CD8-positive, alpha-beta memory T cell (primary cell): ENCODE measurements around the gene BPI. TPM values are rescaled to one million over a fixed set of nuclear protein-coding genes. Genes with fewer than 3 reads are reported as not detected.
"Not testable (repeated sequence)": the region's sequence is repeated elsewhere in the genome, so short reads cannot be mapped to it uniquely, and the experiment has no call there.

Experiments
- CTCF ChIA-PET: fragments of 350-600 bp; sonication (Branson Sonifier 250); formaldehyde crosslinking; loops from one replicate; lab custom pipeline; 2021; ENCODE audit warnings: antibody characterized with exemption; lab: Charles Lee
- POLR2A ChIA-PET: fragments of 350-600 bp; sonication (Branson Sonifier 250); formaldehyde crosslinking; loops from one replicate; lab custom pipeline; 2021; ENCODE audit warnings: antibody characterized with exemption; lab: Charles Lee
- DNase-seq, 5 donors: peaks; one replicate each; pipeline versions ENCODE4 v3.0.0 to v3.0.0-alpha.2; 2020 to 2022; ENCODE audit warnings: mixed read lengths in 1 of 5
- H3K27ac ChIP-seq: one replicate; pipeline ENCODE4 v1.7.0; 2013; ENCODE audit warnings: low read depth, mild to moderate bottlenecking, low read length, moderate library complexity
- H3K27me3 ChIP-seq: 2 replicates; pipeline ENCODE4 v1.7.0; 2013; ENCODE audit warnings: low read length, mild to moderate bottlenecking; ENCODE audit not compliant: insufficient read depth, poor library complexity, severe bottlenecking
- H3K36me3 ChIP-seq: 2 replicates; pipeline ENCODE4 v1.7.0; 2013; ENCODE audit warnings: mild to moderate bottlenecking, low read length, moderate library complexity; ENCODE audit not compliant: insufficient read depth
- H3K4me1 ChIP-seq: 2 replicates; pipeline ENCODE4 v1.7.0; 2013; ENCODE audit warnings: mild to moderate bottlenecking, low read length, moderate library complexity; ENCODE audit not compliant: insufficient read depth
- H3K4me3 ChIP-seq: 2 replicates; pipeline ENCODE4 v1.7.0; 2013; ENCODE audit warnings: mild to moderate bottlenecking, low read length
- H3K9me3 ChIP-seq: 2 replicates; pipeline ENCODE4 v1.7.0; 2013; ENCODE audit warnings: mild to moderate bottlenecking, low read length
- H3K27ac Mint-ChIP-seq, 8 donors: one replicate each; pipeline ENCODE4 v1.8.0; 2020 to 2021; ENCODE audit warnings: mixed read lengths in 8 of 8, mild to moderate bottlenecking in 6 of 8, inconsistent platforms in 3 of 8, moderate library complexity in 3 of 8
- H3K27me3 Mint-ChIP-seq, 2 donors: one replicate each; pipeline ENCODE4 v1.8.0; 2020 to 2021; ENCODE audit warnings: mixed read lengths in 2 of 2, mild to moderate bottlenecking in 1 of 2, moderate library complexity in 1 of 2
- H3K36me3 Mint-ChIP-seq, 3 donors: one replicate each; pipeline ENCODE4 v1.8.0; 2020 to 2021; ENCODE audit warnings: mixed read lengths in 3 of 3, inconsistent platforms in 1 of 3, mild to moderate bottlenecking in 1 of 3
- H3K4me1 Mint-ChIP-seq, 3 donors: one replicate each; pipeline ENCODE4 v1.8.0; 2020 to 2021; ENCODE audit warnings: mixed read lengths in 3 of 3, inconsistent platforms in 1 of 3, mild to moderate bottlenecking in 1 of 3
- H3K4me3 Mint-ChIP-seq, 7 donors: one replicate each; pipeline ENCODE4 v1.8.0; 2020 to 2021; ENCODE audit warnings: mixed read lengths in 7 of 7, mild to moderate bottlenecking in 6 of 7, moderate library complexity in 4 of 7, inconsistent platforms in 2 of 7
- H3K9me3 Mint-ChIP-seq, 5 donors: one replicate each; pipeline ENCODE4 v1.8.0; 2020 to 2022; ENCODE audit warnings: mixed read lengths in 5 of 5, mild to moderate bottlenecking in 3 of 5, moderate library complexity in 2 of 5, inconsistent platforms in 1 of 5
- polyA plus RNA-seq: library from polyadenylated mRNA; unstranded; fragments of 300-500 nt; fragmentation: Illumina TruSeq; gene quantifications from one replicate; pipeline ENCODE4 v1.2.3, GENCODE V29; 2021
- total RNA-seq, 2 experiments: library from RNA; stranded (reverse); gene quantifications; one replicate each; pipeline ENCODE4 v1.2.3, GENCODE V29; 2021

The BPI gene
- total and polyA plus RNA-seq, 3 experiments from 2014 or later, result not detected

DNA sequence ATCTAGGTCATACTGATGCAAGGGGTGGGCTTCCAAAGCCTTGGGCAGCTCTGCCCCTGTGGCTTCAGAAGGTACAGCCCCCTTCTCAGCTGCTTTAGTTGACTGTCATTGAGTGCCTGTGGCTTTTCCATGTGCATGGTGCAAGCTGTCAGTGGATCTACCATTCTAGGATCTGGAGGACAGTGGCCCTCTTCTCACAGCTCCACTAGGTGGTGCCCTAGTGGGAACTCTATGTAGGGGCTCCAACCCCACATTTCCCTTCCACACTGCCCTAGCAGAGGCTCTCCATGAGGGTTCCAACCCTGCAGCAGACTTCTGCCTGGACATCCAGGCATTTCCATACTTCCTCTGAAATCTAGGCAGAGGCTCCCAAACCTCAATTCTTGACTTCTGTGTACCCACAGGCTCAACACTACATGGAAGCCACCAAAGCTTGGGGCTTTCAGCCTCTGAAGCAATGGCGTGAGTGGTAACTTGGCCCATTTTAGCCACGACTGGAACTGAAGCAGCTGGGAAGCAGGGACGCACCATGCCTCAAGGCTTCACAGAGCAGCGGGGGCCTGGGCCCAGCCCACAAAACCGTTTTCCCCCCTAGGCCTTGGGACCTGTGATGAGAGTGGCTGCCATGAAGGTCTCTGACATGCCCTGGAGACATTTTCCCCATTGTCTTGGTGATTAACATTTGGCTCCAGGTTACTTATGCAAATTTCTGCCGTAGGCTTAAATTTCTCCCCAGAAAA is 22.6 kb upstream of the BPI start:
- H3K4me1 Mint-ChIP-seq, CTCF ChIA-PET, H3K27me3 ChIP-seq, POLR2A ChIA-PET, H3K9me3 ChIP-seq, H3K4me1 ChIP-seq, H3K27ac ChIP-seq, H3K4me3 ChIP-seq, H3K36me3 Mint-ChIP-seq, H3K9me3 Mint-ChIP-seq, H3K27me3 Mint-ChIP-seq, H3K36me3 ChIP-seq, DNase-seq, H3K4me3 Mint-ChIP-seq: not testable (repeated sequence)
- H3K27ac Mint-ChIP-seq, result peak overlapping the region in 1 of 8 donors; percentile 36

DNA sequence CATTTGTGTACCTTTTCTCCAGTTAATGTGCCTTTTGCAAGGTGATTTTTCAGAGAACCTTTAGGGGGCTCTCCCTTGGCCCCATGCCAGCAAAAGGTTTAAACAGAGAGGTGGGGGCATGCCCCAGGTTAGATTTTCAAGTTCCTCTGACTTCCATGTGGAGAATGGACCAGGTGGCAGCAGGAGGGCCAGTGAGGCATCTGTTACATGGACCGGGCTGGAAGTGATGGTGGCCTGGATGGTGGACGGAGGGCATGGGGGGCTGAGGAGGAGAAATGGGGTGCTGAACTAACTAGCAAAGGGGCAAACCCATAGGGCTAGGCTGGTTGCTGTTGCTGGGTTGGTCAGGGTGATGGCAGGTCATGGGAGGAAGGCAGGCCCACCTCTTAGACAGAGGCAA is 20.7 kb upstream of the BPI start:
- H3K9me3 ChIP-seq, result no peaks in the 10 kb centered on the region
- H3K27me3 ChIP-seq, result no peaks in the 10 kb centered on the region
- no peak overlapping the region for H3K4me3 Mint-ChIP-seq
- no peak overlapping the region for H3K27ac ChIP-seq
- H3K27ac Mint-ChIP-seq, result no peak overlapping the region
- no peaks in the 10 kb centered on the region for H3K36me3 Mint-ChIP-seq
- DNase-seq, result no peak
- CTCF ChIA-PET, result no interaction called here
- H3K4me3 ChIP-seq, result no peak overlapping the region
- H3K27me3 Mint-ChIP-seq, result peaks cover 5 to 19% of the 10 kb centered on the region in 2 donors
- POLR2A ChIA-PET, result no interaction called here
- H3K36me3 ChIP-seq, result no peaks in the 10 kb centered on the region
- peaks cover 0 to 3% (median 0%) of the 10 kb centered on the region in 3 donors for H3K4me1 Mint-ChIP-seq
- H3K9me3 Mint-ChIP-seq, result no peaks in the 10 kb centered on the region
- no peaks in the 10 kb centered on the region for H3K4me1 ChIP-seq

GRCh38 chr20:38284066-38284650 is 19.8 kb upstream of the BPI start:
- H3K4me1 Mint-ChIP-seq, H3K9me3 ChIP-seq, H3K4me3 ChIP-seq, H3K27ac Mint-ChIP-seq, H3K4me3 Mint-ChIP-seq, H3K36me3 ChIP-seq, H3K4me1 ChIP-seq, H3K9me3 Mint-ChIP-seq, H3K36me3 Mint-ChIP-seq, DNase-seq, CTCF ChIA-PET, H3K27ac ChIP-seq, H3K27me3 ChIP-seq, POLR2A ChIA-PET: not testable (repeated sequence)
- H3K27me3 Mint-ChIP-seq, result peaks cover 5 to 23% of the 10 kb centered on the region in 2 donors

- Histone ChIP-seq H3K4me3 (no peak overlapping the region), H3K27ac (no peak overlapping the region), H3K4me1 (no peaks in the 10 kb centered on the region), H3K36me3 (no peaks in the 10 kb centered on the region), H3K9me3 (no peaks in the 10 kb centered on the region), H3K27me3 (no peaks in the 10 kb centered on the region)
- Mint-ChIP-seq H3K4me1 (peaks cover 0 to 3% (median 0%) of the 10 kb centered on the region in 3 donors), H3K27me3 (peaks cover 5 to 23% of the 10 kb centered on the region in 2 donors), H3K4me3 (no peak overlapping the region), H3K9me3 (no peaks in the 10 kb centered on the region), H3K27ac (no peak overlapping the region), H3K36me3 (no peaks in the 10 kb centered on the region)
- CTCF ChIA-PET, result no interaction called here
- POLR2A ChIA-PET, result no interaction called here
- no peak for DNase-seq
Observed at GRCh38 chr20:38284893-38285444, 19.0 kb upstream of the BPI start.

GRCh38 chr20:38286586-38287531 is 17.1 kb upstream of the BPI start:
- ChIA-PET CTCF (no interaction called here), POLR2A (no interaction called here)
- no peaks in the 10 kb centered on the region for H3K27me3 ChIP-seq
- H3K4me3 ChIP-seq, result no peak overlapping the region
- no peak overlapping the region for H3K27ac ChIP-seq
- Mint-ChIP-seq H3K27ac (no peak overlapping the region), H3K4me3 (no peak overlapping the region), H3K36me3 (no peaks in the 10 kb centered on the region), H3K27me3 (peaks cover 12 to 37% of the 10 kb centered on the region in 2 donors), H3K4me1 (peaks cover 0 to 3% (median 0%) of the 10 kb centered on the region in 3 donors), H3K9me3 (no peaks in the 10 kb centered on the region)
- H3K36me3 ChIP-seq, result no peaks in the 10 kb centered on the region
- DNase-seq, result no peak
- no peaks in the 10 kb centered on the region for H3K4me1 ChIP-seq
- H3K9me3 ChIP-seq, result no peaks in the 10 kb centered on the region

DNA sequence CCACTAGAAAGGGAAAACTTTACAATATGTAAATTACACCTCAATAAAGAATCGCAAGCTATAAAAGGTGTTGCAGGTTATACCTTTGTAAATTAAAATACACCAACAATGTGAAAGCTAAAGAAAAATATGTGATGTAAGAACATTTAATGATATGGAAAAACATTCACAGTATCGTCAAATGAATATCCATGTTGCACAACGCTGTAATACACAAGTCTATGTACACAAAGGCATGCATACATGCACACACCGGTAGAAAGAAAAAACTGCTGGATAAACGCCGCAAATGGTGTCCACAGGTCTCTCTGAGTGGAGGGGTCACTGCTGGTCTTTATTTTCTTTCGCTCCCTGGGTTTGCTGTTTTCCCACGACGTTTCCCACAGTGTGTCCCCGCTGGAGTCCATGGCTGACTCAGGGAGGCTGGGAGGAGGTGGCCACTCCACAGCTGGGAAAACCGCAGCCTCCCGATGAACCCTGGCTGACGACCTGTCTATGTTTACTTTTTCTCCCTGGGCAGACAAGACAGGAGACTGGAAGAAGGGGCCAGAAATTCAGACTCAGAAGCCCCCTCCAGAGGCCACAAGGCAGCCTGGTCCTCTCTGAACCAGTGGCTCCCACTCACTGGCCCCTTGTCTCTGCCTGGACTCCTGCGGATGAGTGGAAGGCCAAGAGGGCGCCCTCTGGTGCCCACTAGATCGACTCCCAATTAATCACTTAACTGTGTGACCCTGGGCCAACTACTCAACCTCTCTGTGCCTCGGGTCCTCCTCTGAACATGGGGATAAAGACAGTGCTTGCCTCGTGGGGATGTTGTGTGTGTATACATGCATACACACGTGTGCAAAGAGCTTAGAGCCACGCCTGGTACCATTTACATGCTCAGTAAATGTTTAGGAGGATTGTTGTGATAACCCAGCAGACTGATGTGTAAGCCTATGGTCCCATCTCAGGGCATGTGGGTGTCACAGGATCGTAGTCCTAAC is 12.8 kb upstream of the BPI start:
- no peaks in the 10 kb centered on the region for H3K9me3 ChIP-seq
- CTCF ChIA-PET, result no interaction called here
- H3K4me3 ChIP-seq, result no peak overlapping the region
- Mint-ChIP-seq H3K27ac (no peak overlapping the region), H3K27me3 (peaks cover 27 to 57% of the 10 kb centered on the region in 2 donors), H3K4me1 (peaks cover 0 to 3% (median 0%) of the 10 kb centered on the region in 3 donors), H3K36me3 (no peaks in the 10 kb centered on the region), H3K9me3 (no peaks in the 10 kb centered on the region), H3K4me3 (no peak overlapping the region)
- no peaks in the 10 kb centered on the region for H3K36me3 ChIP-seq
- no peaks in the 10 kb centered on the region for H3K4me1 ChIP-seq
- H3K27me3 ChIP-seq, result no peaks in the 10 kb centered on the region
- POLR2A ChIA-PET, result no interaction called here
- no peak overlapping the region for H3K27ac ChIP-seq
- no peak for DNase-seq

- Histone ChIP-seq H3K36me3 (no peaks in the 10 kb centered on the region), H3K9me3 (no peaks in the 10 kb centered on the region), H3K27ac (no peak overlapping the region), H3K4me3 (no peak overlapping the region), H3K4me1 (no peaks in the 10 kb centered on the region), H3K27me3 (no peaks in the 10 kb centered on the region)
- H3K4me1 Mint-ChIP-seq, result peaks cover 0 to 3% (median 0%) of the 10 kb centered on the region in 3 donors
- no peak overlapping the region for H3K4me3 Mint-ChIP-seq
- no peaks in the 10 kb centered on the region for H3K9me3 Mint-ChIP-seq
- CTCF ChIA-PET, result no interaction called here
- POLR2A ChIA-PET, result no interaction called here
- no peaks in the 10 kb centered on the region for H3K36me3 Mint-ChIP-seq
- H3K27ac Mint-ChIP-seq, result no peak overlapping the region
- no peak for DNase-seq
- peaks cover 28 to 52% of the 10 kb centered on the region in 2 donors for H3K27me3 Mint-ChIP-seq
Observed at GRCh38 chr20:38291966-38292365, 12.0 kb upstream of the BPI start.
